CD4-positive, alpha-beta T cell treated with Interferon gamma for 1 hour (primary cell): ENCODE data around the gene RPS29.
"Not testable (repeated sequence)": the region's sequence is repeated elsewhere in the genome, so short reads cannot be mapped to it uniquely, and the experiment has no call there.

Experiments used
- DNase-seq: peaks from one replicate; pipeline ENCODE4 v3.0.0-alpha.2; 2020

Gene RPS29

DNA sequence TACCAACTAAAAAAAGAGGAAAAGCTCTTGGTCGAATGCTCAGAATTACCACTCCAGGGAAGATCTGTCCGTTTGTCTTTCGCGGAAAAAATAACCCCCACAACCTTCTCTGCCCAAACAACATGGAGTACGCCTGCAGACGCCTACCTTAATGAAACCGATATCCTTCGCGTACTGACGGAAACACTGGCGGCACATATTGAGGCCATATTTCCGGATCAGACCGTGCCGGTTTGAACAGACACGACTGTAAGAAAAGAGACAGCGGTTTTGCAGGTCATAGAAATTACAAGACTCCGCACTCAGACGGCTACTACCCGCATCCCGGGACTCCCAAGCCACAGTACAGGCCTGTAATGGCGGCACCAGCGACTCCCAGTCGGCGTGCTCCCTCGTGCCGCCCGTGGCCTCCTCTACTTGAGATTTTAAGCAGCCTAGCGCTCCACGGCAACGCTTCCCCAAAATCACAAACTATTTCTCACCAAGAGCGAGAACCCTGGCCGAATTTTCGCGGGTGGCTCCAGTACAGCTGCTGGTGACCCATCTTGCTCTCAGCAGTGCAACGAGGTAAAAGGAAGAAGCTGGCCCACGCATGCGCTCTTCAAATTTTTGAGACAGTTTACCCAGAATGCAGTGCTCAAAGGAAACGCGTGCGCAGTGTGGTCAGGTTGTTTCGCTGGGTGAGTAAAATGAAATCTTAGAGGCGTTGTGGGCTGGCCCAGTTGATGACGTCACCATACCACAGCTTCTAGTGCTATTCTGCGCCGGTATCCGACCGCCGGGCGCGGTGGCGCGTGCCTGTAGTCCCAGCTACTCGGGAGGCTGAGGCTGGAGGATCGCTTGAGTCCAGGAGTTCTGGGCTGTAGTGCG, at the start of gene RPS29:
TSS of gene RPS29 (minus strand) at position 578 of the 870 bp plus-strand sequence. CDS start at position 544, 34 bp downstream.
- peak; percentile 98 for DNase-seq

DNA sequence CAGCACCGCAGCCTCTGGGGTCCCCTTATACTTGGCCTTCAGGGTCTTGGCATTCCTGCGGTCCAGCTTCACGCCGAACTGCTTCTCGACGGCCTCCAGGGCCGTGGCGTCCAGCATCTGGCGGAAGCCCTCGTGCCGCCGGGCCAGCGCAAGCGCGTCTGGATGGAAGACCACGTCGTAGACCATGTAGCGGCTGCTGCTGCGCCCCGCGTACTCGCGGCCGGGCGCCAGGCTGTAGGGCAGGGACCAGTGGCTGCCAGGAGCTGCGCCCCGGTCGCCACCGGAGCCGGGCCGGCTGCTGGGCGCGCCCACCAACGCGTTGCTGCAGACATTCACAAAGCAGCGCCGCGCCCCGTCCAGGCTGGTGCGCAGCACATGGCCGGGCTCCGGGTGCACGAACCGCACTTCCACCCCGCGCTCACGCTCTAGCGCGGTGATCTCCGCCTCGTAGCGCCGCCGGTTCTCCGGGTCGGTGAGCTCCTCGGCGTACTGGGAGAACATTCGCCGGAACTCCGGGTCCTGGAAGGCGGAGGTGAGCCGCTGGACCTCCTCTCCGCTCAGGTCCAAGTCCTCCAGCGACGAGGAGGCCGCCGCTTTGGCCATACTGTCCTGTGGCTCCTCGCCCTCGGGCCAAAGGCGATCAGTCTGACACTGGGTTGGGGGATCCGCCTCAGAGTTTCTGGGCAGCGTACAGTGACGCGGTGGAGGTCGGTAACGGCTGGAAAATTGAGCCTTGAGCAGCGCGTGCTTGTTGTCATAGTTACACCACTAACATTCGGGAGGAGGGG, 48.6 kb upstream of the RPS29 start, which contains the start of gene DNAAF2:
TSS of gene DNAAF2 (minus strand) at position 698 of the 788 bp plus-strand sequence. CDS start at position 603, 95 bp downstream.
- peak; percentile 70 for DNase-seq

DNA sequence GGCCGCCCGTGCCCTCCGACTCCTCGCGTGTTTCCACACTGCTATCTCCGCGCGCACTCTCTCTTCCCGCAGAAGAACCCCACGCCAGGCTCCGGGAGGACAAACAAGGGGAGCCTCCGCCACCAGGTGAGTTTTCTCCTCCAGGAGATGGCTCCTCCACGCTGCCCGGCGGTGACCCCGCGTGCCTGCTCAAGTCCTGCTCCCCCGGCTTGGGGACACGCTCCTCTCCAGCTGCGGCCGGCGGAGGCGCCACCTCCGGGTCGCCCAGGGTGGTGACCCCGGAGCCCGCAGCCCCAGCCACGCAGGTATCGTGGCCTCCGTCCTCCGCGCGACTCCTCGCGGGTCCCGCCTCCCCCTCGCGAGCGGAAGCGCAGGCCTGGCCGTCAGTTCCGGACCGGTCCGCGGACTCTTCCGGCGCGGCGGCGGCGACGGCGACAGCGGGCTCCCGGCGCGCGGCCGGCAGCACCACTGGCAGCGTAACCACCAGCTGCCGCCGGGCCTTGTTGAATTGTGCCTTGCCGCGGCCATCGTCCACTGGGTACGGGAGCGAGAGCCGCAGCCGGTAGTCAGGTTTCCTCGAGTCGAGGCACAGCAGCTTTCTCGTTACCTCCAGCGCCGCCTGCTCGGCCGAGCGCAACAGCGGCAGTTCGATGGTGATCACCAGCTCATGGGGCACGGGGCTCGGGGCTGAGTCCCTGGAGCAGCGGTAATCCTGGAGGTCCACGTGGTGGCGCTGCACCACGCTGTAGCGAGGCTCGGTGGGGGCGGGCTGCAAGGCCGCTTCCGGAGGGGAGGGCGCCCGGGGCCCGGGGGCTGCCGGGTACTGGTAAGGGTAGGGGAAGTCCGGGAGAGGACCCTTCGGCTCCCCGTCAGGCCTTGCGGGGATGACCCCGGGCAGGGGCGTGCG, 47.7 kb upstream of the RPS29 start:
- peak; percentile 94 for DNase-seq

DNA sequence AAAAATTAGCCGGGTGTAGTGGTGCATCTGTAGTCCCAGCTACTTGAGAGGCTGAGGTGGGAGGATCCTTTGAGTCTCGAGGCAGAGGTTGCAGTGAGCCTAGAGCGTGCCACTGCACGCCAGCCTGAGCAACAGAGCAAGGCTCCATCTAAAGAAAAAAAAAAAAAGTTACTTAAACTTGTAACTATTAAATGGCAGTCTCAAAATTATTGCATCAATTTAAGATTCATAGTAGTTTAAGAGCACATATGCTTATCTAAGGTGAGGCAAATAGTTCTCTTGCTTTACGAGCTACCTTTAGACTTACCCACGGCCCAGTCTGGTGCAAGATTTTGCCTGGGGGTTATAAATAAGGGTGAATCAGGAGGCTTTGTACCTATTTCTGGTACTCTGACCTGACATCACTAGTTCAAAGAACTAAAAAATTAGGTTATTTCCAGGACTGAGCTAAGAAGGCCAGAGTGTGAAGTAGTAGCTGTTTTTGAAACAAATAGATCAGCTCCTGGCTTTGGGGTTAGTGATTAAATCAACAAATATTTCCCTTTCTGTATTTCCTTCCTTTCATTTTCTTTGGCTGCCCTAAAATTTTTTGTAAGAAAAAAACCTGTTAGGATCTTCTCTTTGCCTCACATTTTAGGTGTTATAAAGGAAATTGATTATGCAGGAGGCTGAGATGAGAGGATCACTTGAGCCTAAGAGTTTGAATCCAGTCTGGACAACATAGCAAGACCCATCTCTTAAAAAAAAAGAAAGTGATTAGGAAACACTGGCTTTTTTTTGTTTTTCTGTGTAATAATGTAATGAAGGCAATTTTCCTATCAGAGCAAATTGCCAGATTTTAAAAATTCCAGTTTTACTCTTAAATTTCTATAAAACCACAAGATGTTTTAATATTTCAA, 38.0 kb upstream of the RPS29 start:
- DNase-seq, result no peak

DNA sequence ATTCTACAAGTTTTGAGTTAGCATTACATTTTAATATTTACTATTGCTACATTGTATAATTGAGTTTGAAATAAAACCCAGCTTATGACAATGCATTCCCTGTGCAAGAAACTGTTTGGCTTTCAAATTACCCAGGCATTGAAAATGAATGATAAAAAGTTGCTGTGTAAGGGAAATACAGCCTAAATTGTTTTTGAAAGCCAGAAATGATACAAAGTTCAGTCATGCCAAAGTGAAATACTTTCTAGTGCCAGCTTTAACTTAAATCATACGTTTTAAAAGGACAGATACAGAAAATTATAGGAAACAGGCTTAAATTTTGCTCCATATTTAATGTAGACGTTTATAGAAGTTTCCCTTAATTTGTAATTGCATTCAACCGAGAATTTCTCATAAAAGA, 37.2 kb upstream of the RPS29 start:
- DNase-seq, result no peak

DNA sequence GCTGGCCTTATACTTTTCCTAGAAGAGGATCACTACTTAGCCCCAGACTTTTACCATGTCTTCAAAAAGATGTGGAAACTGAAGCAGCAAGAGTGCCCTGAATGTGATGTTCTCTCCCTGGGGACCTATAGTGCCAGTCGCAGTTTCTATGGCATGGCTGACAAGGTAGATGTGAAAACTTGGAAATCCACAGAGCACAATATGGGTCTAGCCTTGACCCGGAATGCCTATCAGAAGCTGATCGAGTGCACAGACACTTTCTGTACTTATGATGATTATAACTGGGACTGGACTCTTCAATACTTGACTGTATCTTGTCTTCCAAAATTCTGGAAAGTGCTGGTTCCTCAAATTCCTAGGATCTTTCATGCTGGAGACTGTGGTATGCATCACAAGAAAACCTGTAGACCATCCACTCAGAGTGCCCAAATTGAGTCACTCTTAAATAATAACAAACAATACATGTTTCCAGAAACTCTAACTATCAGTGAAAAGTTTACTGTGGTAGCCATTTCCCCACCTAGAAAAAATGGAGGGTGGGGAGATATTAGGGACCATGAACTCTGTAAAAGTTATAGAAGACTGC, 35.9 kb upstream of the RPS29 start:
- no peak for DNase-seq

DNA sequence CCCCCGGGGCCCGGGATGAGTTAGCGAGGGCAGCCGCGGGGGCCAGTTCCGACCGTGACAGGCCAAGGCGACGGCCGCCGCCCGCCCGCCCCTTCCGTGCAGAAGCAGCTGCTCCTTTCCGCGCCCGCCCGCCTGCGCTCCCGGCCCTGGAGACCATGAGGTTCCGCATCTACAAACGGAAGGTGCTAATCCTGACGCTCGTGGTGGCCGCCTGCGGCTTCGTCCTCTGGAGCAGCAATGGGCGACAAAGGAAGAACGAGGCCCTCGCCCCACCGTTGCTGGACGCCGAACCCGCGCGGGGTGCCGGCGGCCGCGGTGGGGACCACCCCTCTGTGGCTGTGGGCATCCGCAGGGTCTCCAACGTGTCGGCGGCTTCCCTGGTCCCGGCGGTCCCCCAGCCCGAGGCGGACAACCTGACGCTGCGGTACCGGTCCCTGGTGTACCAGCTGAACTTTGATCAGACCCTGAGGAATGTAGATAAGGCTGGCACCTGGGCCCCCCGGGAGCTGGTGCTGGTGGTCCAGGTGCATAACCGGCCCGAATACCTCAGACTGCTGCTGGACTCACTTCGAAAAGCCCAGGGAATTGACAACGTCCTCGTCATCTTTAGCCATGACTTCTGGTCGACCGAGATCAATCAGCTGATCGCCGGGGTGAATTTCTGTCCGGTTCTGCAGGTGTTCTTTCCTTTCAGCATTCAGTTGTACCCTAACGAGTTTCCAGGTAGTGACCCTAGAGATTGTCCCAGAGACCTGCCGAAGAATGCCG, 35.1 kb upstream of the RPS29 start:
- peak; percentile 72 for DNase-seq

DNA sequence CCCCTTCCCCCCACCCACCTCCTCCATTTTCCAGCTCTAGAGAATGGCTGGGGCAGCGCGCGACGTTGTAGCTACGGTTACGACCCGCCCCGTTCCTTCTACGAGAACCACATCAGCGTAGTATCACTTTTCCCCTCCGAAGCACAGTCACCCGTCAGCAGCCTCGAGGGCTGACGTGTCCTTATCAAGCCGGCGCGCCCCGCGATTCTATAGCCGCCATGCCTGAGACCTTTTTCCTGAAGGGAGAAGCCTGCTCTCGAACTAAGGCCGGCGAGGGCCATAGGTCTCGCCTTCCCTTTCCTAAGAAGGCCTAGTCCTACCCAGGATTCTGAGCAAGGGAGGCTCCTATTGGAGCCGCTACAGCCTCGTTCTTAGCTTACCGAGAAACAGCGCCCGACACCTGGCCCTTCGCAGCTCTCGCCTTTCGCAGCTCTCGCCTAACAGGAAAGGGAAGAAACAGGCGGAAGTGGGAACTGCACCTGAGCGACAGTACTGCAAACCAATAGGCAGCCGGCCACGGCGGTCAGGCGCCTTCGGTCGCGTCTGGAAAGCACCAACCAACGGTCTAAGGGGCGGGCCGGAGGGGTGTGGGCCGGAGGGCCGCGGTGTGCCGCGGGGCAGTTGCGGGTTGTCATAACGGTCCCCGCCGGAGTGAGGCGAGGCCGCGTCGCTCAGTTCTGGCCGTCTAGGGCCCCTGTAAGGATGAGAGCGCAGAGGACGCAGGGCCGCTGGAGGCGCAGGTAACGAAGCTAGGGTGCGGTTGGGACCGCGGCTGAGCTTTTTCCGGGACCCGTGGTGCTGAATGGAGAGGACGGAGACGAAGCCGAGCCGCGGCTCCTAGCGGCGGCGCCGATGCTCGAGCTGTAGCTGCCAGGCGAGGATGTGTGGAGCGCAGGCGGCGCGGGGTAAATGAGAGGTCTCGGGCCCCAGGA, 34.3 kb upstream of the RPS29 start, which contains the start of the genes MGAT2 and RPL36AL:
TSS of gene MGAT2 (plus strand) at position 618 of the 932 bp plus-strand sequence. CDS start 470 bp downstream, outside the sequence.
TSS of gene RPL36AL (minus strand) at position 445 of the 932 bp plus-strand sequence. CDS start 1,522 bp downstream, outside the sequence.
- DNase-seq, result peak; percentile 95

DNA sequence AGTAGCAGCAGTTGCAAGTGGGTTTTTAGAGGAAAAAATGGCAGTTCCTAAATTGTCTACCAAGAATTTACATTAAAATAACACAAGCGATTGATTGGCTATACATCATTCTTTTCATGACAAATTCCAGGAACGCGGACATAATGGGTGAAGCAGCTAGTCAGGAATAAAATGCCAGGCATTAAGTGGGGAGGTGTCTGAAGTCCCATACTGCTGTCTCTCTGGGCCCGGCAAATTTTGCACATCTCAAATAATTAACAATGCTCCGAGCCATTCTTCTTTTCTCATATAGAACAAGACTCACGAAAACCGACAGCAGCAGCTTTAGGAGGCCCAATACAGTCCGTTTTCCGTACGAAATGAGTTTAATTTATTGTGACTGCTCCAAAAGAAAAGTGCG, 33.5 kb upstream of the RPS29 start:
- DNase-seq, result no peak

DNA sequence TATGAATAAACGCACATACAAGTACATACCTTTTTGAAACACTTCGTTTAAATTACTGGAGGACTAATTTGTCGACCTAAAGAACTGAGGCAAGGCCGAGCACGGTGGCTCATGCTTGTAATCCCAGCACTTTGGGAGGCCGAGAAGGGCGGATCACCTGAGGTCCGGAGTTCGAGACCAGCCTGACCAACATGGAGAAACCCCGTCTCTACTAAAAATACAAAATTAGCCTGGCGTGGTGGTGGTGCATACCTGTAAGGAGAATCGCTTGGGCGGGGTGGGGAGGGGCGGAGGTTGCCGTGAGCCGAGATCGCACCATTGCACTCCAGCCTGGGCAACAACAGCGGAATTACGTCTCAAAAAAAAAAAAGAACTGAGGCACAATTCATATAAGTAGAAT, 33.1 kb upstream of the RPS29 start:
- DNase-seq, result not testable (repeated sequence)

DNA sequence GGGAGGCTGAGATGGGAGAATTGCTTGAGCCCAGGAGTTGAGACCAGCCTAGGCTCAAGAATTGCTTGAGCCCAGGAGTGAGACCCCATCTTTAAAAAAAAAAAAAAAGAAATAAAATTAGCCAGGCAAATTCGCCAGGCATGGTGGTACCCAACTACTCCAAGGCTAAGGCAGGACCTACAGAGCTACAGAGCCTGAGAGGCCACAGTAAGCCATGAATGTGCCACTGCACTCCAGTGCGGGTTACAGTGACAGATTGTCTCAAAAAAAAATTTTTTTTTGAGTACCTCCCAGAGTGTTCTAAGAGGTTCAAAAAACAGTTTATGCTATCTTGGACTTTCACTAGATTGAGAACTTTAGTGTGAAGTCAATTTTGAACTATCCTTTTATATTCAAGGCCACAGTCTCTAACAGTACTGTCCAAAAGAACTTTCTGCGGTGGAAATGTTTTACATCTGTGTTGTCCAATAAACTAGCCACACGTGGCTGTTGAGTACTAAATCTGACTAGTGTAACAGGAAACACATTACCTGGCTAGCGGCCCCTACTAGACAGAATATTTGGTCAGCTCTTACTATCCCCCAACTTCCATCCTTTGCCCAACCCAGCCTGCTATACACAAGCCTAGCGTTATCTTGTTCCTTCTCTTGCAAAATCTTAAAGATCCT, 31.8 kb upstream of the RPS29 start:
- DNase-seq, result no peak

DNA sequence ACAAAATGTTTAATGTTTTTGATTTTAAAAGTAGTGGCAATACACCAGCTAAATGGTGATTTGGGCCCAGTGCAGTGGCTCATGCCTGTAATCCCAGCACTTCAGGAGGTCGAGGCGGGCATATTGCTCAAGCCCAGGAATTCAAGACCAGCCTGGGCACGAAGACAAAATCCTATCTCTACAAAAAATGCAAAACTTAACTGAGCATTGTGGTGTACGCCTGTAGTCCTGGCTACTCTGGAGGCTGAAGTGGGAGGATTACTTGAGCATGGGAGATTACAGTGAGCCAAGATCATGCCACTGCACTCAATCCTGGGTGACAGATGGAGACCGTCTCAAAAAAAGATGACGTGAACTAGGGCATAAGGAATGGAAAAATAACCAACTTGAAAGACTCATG, 29.6 kb upstream of the RPS29 start:
- no peak for DNase-seq

DNA sequence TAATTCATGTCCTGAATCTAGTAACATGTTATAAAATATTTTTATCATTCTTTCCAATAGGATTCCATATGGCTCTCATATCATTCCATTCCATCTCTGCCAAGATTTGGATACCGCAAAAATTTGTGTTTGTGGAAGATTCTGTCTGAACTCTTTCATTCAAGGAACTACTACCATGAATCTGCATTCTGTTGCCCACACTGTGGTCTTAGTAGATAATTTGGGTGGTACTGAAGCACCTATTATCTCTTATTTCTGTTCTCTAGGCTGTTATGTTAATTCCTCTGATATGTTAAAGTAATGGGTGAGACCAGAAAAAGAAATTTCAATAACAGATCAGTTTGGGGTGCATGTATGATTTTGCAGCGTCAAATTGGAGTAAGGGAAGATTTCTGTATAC, 28.0 kb upstream of the RPS29 start:
- no peak for DNase-seq

DNA sequence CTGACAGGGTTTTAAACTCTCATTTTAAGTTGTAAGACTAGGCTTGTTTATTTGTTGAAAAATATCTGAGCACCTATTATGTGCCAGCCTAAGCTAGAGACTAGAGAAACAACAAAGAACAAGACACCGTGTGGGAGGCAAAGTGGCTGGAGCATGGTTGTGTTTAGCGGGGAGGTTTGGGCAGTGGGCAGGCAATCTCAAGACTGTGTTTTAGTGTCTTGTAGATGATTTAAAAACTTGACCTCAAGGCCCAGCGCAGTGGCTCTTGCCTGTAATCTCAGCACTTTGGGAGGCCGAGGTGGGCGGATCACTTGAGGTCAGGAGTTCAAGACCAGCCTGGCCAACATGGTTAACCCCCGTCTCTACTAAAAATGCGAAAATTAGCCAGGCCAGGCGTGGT, 26.5 kb upstream of the RPS29 start:
- DNase-seq, result no peak

DNA sequence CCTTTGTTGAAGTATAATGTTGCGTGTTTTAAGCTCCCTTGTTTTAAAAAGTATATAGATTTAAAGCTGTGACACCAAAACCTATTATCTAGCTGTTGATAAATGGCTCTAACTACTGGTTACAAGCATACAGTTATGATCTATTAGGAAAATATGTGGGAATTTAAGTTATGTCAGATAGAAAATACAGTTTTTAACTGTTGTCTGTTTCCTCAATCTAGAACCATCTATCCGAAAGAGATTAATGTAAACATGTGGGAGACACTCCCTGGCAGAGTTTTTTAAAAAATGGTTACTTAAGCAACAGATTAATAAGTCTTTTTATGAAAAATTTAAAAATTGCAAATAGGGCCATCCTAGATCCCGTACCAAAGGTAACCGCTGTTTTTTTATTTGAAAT, 26.1 kb upstream of the RPS29 start:
- no peak for DNase-seq

DNA sequence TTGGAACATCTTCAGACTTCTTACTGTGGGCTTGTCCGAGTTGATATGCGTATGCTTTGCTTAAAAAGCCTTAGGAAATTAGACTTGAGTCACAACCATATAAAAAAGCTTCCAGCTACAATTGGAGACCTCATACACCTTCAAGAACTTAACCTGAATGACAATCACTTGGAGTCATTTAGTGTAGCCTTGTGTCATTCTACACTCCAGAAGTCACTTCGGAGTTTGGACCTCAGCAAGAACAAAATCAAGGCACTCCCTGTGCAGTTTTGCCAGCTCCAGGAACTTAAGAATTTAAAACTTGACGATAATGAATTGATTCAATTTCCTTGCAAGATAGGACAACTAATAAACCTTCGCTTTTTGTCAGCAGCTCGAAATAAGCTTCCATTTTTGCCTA, 21.4 kb upstream of the RPS29 start:
- DNase-seq, result no peak

DNA sequence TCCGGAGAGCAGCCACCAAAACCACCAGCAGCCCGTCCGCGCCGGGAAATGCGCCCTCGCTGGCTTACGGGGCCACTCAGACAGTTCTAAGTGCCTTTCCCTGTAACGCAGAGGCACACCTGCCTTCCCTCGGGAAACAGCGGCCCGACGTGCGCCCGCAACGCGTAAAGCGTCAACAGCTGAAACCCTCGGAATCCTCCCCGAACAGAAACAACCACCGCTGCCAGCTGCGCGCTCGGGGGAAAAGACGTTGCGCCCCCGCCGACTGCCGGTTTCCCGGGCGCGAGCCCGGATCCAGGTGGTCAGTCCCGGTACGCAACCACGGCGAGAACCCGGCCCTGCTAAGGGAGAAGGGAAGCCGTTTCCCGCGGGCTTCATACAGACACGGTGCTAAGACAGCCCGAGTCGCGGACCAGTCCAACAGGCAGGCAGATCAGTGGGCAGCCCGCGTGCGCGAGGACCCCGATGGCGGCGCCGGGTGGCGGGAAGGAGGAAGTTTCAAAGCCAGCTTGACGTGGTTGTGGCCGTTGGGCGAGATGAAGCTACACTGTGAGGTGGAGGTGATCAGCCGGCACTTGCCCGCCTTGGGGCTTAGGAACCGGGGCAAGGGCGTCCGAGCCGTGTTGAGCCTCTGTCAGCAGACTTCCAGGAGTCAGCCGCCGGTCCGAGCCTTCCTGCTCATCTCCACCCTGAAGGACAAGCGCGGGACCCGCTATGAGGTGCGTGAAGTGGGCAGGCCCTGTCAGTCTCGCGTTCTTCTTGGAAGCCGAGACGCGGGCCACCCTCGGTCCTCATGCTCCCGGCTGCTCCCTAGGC, 12.5 kb upstream of the RPS29 start, which contains the start of gene LRR1:
TSS of gene LRR1 (plus strand) at position 456 of the 816 bp plus-strand sequence. CDS start at position 537, 81 bp downstream.
- peak; percentile 82 for DNase-seq

DNA sequence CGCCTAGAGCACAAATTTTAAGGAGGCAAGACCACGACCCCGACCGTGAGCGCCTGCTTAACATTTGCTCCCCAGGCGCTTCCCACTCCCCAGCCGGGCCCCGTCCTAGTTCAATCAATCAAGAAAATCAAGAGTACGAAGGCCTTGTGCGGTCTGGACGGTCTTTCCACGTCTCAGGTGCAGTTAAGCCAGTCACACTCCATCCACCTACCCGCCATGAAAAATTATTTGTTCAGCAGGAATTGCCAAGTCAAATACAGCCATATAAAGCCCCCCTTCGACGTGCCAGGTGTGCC, 12.0 kb upstream of the RPS29 start:
- no peak for DNase-seq
